ENCODE data around the gene KISS1.
"Not testable (repeated sequence)": the region's sequence is repeated elsewhere in the genome, so short reads cannot be mapped to it uniquely, and the experiment has no call there.

KISS1 gene, protein sequence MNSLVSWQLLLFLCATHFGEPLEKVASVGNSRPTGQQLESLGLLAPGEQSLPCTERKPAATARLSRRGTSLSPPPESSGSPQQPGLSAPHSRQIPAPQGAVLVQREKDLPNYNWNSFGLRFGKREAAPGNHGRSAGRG

GRCh38 chr1:204196068-204196795, at the start of gene KISS1:
Gene KISS1 (minus strand): TSS chr1:204196491. CDS start chr1:204192876, 3,615 bp downstream.
- H3K27me3 Mint-ChIP-seq = peaks cover 25% of the 10 kb centered on the region

DNA sequence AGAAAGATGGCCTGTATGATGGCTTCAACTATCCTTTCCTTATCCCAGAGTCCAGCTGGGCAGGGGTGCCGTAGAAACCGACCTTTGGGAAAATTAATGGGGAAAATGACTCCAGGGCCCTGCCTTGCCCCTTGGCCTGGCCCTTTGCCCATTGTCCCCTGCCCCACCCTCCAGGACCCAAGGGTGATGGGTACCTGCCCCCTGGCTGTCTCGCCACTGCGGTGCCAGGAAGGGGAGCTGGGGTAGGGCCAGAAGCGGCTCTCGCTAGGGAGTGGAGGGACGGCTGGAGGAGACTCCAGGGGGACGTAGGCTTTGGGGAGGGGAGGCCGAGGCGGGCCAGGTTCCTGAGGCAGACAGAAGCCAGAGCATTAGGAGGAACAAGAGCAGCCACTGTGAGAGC, 46.6 kb upstream of the KISS1 start:
- intact Hi-C loops (cut with micrococcal nuclease) = no loop called here
- Mint-ChIP-seq H3K27me3 (no peaks in the 10 kb centered on the region), H3K27ac (no peak overlapping the region), H3K9me3 (no peaks in the 10 kb centered on the region), H3K4me3 (no peak overlapping the region), H3K36me3 (ENCODE audit: low read depth) (no peaks in the 10 kb centered on the region), H3K4me1 (ENCODE audit: low read depth) (peaks cover 4% of the 10 kb centered on the region)

More at GRCh38 chr1:204196068-204196795, at the start of gene KISS1:
- H3K36me3 Mint-ChIP-seq (ENCODE audit: low read depth) = no peaks in the 10 kb centered on the region
- no peak within 1 kb of the TSS for H3K4me3 Mint-ChIP-seq
- no peaks in the 10 kb centered on the region for H3K4me1 Mint-ChIP-seq (ENCODE audit: low read depth)
- no peak within 1 kb of the TSS for H3K27ac Mint-ChIP-seq
- H3K9me3 Mint-ChIP-seq = no peaks in the 10 kb centered on the region
- intact Hi-C loops (cut with micrococcal nuclease) = no loop called here

DNA sequence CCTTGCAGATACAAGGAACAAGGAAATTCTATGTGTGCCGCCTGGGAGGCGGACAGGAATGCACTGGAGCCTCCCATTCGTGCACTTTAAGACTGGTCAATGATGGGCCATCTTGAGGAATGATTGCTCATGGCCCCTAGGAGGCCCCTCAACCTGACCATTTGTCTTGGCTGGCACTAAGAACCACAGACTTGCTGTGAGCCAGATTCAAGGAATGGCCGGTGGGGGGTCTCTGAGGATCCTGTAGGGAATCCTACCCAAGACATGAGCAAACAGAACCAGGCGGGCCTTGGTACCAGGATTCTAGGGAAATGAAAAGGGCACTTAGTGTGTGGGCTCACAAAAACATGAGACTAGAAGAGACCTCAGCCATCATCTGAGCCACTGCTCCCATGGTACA, 45.6 kb upstream of the KISS1 start:
- Mint-ChIP-seq H3K36me3 (ENCODE audit: low read depth) (no peaks in the 10 kb centered on the region), H3K4me1 (ENCODE audit: low read depth) (peaks cover 4% of the 10 kb centered on the region)
- intact Hi-C loops (cut with micrococcal nuclease) = no loop called here

DNA sequence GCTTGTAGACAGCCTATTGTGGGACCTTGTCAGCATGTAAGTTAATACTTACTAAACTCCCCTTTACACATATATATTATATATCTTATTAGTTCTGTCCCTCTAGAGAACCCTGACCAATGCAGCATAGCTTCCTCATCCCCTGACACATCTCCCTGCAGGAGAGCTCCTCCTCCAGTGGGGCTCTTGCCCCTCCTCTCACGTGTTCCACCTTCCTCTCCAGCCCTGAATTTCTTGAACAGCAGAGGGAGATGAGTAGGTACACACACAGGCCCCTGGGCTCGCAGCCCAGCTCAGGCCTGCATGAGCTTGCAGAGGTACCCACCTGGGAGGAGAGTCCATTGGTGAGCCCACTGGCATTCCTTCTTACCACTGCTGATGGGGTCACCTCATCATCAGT, 44.8 kb upstream of the KISS1 start:
- intact Hi-C loops (cut with micrococcal nuclease) = no loop called here
- no peak overlapping the region for H3K4me3 Mint-ChIP-seq
- H3K27ac Mint-ChIP-seq = no peak overlapping the region
- H3K27me3 Mint-ChIP-seq = no peaks in the 10 kb centered on the region
- H3K4me1 Mint-ChIP-seq (ENCODE audit: low read depth) = peaks cover 4% of the 10 kb centered on the region
- H3K9me3 Mint-ChIP-seq = no peaks in the 10 kb centered on the region
- no peaks in the 10 kb centered on the region for H3K36me3 Mint-ChIP-seq (ENCODE audit: low read depth)

More for the DNA sequence above, 45.6 kb upstream of the KISS1 start:
- Mint-ChIP-seq H3K27ac (no peak overlapping the region), H3K9me3 (no peaks in the 10 kb centered on the region), H3K4me3 (no peak overlapping the region), H3K27me3 (no peaks in the 10 kb centered on the region)

DNA sequence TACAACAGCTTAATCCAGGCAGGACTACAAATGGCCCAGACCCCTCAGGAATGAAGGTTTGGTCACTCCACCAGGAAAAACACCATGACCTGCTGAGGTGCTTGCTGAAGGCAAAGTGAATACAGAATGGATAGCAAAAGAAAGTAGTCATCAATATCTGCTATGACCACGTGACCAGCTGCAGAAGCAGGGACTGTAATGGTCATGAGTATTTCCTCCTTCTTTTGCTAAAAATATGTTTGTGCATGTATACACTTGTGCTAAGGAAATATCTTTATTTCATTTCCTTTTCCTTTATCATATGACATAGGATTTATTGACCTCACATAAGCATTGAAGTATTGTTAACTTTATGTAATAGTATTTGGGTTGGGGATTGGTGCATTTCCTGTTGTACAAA, 43.9 kb upstream of the KISS1 start:
- H3K36me3 Mint-ChIP-seq (ENCODE audit: low read depth) = no peaks in the 10 kb centered on the region
- peaks cover 4% of the 10 kb centered on the region for H3K4me1 Mint-ChIP-seq (ENCODE audit: low read depth)
- H3K27ac Mint-ChIP-seq = no peak overlapping the region
- no peak overlapping the region for H3K4me3 Mint-ChIP-seq
- no peaks in the 10 kb centered on the region for H3K9me3 Mint-ChIP-seq
- intact Hi-C loops (cut with micrococcal nuclease) = no loop called here
- H3K27me3 Mint-ChIP-seq = no peaks in the 10 kb centered on the region

DNA sequence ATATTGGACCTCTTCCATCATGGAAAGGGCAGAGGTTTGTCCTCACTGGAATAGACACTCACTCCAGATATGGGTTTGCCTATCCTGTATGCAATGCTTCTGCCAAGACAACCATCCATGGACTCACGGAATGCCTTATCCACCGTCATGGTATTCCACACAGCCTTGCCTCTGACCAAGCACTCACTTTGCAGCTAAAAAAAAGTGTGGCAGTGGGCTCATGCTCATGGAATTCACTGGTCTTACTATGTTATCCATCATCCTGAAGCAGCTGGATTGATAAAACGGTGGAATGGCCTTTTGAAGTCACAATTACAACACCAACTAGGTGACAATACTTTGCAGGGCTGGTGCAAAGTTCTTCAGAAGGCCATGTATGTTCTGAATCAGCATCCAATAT, 43.1 kb upstream of the KISS1 start:
- H3K4me1 Mint-ChIP-seq (ENCODE audit: low read depth); H3K9me3 Mint-ChIP-seq; H3K27ac Mint-ChIP-seq; intact Hi-C loops (cut with micrococcal nuclease); H3K27me3 Mint-ChIP-seq; H3K4me3 Mint-ChIP-seq; H3K36me3 Mint-ChIP-seq (ENCODE audit: low read depth): not testable (repeated sequence)

DNA sequence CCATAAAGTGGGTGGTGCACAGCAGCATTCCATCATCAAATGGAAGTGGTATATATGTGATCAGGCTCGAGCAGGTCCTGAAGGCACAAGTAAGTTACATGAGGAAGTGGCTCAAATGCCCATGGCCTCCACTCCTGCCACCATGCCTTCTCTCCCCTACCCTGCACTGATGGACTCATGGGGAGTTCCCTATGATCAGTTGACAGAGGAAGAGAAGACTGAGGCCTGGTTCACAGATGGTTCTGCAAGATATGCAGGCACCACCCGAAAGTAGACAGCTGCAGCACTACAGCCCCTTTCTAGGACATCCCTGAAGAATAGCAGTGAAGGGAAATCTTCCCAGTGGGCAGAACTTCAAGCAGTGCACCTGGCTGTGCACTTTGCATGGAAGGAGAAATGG, 42.2 kb upstream of the KISS1 start:
- H3K27ac Mint-ChIP-seq; H3K4me3 Mint-ChIP-seq; H3K4me1 Mint-ChIP-seq (ENCODE audit: low read depth); H3K27me3 Mint-ChIP-seq; H3K36me3 Mint-ChIP-seq (ENCODE audit: low read depth); intact Hi-C loops (cut with micrococcal nuclease); H3K9me3 Mint-ChIP-seq: not testable (repeated sequence)

DNA sequence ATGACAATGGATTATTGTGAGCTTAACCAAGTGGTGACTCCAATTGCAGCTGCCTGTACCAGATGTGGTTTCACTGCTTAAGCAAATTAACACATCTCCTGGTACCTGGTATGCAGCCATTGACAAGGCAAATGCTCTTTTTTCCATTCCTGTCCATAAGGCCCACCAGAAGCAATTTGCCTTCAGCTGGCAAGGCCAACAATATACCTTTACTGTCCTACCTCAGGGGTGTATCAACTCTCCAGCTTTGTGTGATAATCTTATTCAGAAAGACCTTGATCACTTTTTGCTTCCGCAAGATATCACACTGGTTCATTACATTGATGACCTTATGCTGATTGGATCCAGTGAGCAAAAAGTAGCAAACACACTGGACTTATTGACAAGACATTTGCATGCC, 41.2 kb upstream of the KISS1 start:
- H3K27ac Mint-ChIP-seq; H3K4me1 Mint-ChIP-seq (ENCODE audit: low read depth); H3K4me3 Mint-ChIP-seq; intact Hi-C loops (cut with micrococcal nuclease); H3K9me3 Mint-ChIP-seq; H3K36me3 Mint-ChIP-seq (ENCODE audit: low read depth); H3K27me3 Mint-ChIP-seq: not testable (repeated sequence)

DNA sequence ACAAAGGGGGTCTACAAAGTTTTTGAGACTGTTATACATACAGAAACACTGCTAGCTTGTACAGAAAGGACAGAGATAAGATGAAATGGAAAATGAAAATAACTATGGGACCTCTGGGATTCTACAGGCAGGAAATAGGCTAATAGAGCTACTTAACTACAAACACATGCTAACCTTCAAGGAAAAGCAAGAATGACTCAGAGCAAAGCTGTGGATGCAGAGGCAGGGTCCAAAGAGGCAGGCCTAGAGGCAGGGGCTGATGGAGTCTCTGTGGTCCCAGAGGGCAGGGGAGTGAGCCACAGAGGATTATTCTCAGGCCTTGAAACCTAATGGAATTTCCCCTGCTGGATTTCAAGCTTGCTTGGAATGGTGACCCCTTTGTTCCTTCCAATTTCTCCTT, 36.2 kb upstream of the KISS1 start:
- Mint-ChIP-seq H3K36me3 (ENCODE audit: low read depth) (no peaks in the 10 kb centered on the region), H3K4me1 (ENCODE audit: low read depth) (no peaks in the 10 kb centered on the region), H3K9me3 (no peaks in the 10 kb centered on the region), H3K4me3 (no peak overlapping the region), H3K27ac (no peak overlapping the region), H3K27me3 (no peaks in the 10 kb centered on the region)
- intact Hi-C loops (cut with micrococcal nuclease) = no loop called here

- no peaks in the 10 kb centered on the region for H3K36me3 Mint-ChIP-seq (ENCODE audit: low read depth)
- intact Hi-C loops (cut with micrococcal nuclease) = no loop called here
- no peak overlapping the region for H3K4me3 Mint-ChIP-seq
- H3K27me3 Mint-ChIP-seq = no peaks in the 10 kb centered on the region
- H3K27ac Mint-ChIP-seq = no peak overlapping the region
- H3K9me3 Mint-ChIP-seq = no peaks in the 10 kb centered on the region
- H3K4me1 Mint-ChIP-seq (ENCODE audit: low read depth) = no peaks in the 10 kb centered on the region
Observed at GRCh38 chr1:204230211-204230610, 33.9 kb upstream of the KISS1 start.

DNA sequence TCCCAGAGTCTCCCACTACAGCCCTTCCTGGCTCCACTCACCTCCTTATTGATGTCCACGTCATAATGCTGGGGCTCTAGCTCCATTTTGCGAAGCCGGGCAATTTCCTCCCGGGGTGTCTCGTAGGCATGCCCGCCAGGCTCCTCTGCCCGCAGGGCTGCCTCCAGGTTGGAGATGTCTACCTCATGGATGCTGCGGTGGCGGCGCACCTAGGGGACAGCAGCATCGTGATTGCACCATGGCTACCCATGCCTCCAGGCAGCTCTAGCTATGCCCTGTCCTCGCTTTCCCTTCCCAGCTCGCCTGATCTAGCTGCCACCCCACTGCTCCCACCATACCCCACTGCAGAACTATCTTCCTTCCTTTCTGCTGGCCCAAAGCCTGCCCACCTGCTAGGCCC, 32.6 kb upstream of the KISS1 start:
- intact Hi-C loops (cut with micrococcal nuclease) = no loop called here
- Mint-ChIP-seq H3K36me3 (ENCODE audit: low read depth) (no peaks in the 10 kb centered on the region), H3K27me3 (no peaks in the 10 kb centered on the region), H3K4me1 (ENCODE audit: low read depth) (no peaks in the 10 kb centered on the region), H3K4me3 (no peak overlapping the region), H3K9me3 (no peaks in the 10 kb centered on the region), H3K27ac (no peak overlapping the region)

DNA sequence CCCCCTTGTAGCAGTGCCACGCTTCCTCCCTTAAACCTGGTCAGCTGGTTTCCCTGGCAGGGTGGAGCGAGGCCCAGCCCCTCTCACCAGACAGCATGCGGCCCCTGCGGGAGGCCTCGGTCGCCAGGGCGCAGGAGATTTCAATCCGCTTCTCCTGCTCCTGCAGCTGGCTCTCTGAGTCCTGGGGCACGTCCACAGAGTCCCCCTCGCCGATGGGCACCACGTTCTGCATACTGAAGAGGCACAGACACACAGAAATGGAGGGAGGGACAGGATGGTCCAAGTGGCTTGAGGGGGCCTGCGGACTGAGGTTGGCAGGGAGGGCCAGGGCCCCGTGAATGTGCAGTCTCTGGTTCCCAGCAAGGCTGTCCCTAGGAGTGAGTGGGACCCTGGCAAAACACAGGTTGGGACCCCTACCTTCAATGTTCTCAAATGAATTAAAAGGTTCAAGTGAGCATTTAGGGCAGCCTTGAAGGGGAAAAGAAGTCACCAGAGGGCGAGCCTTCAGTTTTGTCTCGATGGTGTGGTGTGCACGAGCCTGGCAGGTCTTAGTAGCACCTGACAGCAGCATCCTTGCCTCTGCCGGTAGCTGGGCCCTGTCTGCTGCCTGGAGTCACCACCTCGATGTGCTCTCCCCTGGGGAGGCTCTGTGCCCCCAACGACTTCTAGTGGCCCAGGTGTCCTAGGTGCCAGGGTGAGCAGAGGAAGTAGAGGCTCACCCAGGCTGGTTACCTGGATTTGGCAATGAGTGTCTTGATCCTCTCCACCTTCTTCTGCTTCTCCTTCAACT, 31.9 kb upstream of the KISS1 start:
- H3K4me1 Mint-ChIP-seq (ENCODE audit: low read depth) = no peaks in the 10 kb centered on the region
- H3K27ac Mint-ChIP-seq = no peak overlapping the region
- H3K9me3 Mint-ChIP-seq = no peaks in the 10 kb centered on the region
- intact Hi-C loops (cut with micrococcal nuclease) = no loop called here
- no peaks in the 10 kb centered on the region for H3K27me3 Mint-ChIP-seq
- no peak overlapping the region for H3K4me3 Mint-ChIP-seq
- H3K36me3 Mint-ChIP-seq (ENCODE audit: low read depth) = no peaks in the 10 kb centered on the region

- Mint-ChIP-seq H3K27ac (no peak overlapping the region), H3K36me3 (ENCODE audit: low read depth) (no peaks in the 10 kb centered on the region), H3K4me3 (no peak overlapping the region), H3K4me1 (ENCODE audit: low read depth) (no peaks in the 10 kb centered on the region), H3K9me3 (no peaks in the 10 kb centered on the region), H3K27me3 (no peaks in the 10 kb centered on the region)
- intact Hi-C loops (cut with micrococcal nuclease) = no loop called here
Observed at GRCh38 chr1:204227351-204227750, 31.1 kb upstream of the KISS1 start.

- Mint-ChIP-seq H3K4me1 (ENCODE audit: low read depth) (no peaks in the 10 kb centered on the region), H3K27me3 (no peaks in the 10 kb centered on the region), H3K9me3 (no peaks in the 10 kb centered on the region), H3K4me3 (no peak overlapping the region), H3K36me3 (ENCODE audit: low read depth) (no peaks in the 10 kb centered on the region), H3K27ac (no peak overlapping the region)
- intact Hi-C loops (cut with micrococcal nuclease) = no loop called here
Observed at GRCh38 chr1:204225841-204226735, 29.8 kb upstream of the KISS1 start.
